H1 (cell line): ENCODE data around the gene PRMT1. TPM values are rescaled to one million over a fixed set of nuclear protein-coding genes. Genes with fewer than 3 reads are reported as not detected.

ENCODE experiments used
- CTCF ChIA-PET: fragments of 300-600 bp; sonication (Branson Sonifier 250); formaldehyde crosslinking; loops from one replicate; lab custom pipeline; 2021; ENCODE audit not compliant: partially characterized antibody; lab: Charles Lee
- POLR2A ChIA-PET: fragments of 300-600 bp; sonication (Branson Sonifier 250); formaldehyde crosslinking; loops from one replicate; lab custom pipeline; 2021; ENCODE audit warnings: inconsistent platforms; ENCODE audit not compliant: partially characterized antibody; lab: Charles Lee
- DNase-seq, 2 experiments: peaks; one replicate each; pipeline versions ENCODE4 v3.0.0 to v3.0.0-alpha.2; 2010 to 2022; ENCODE audit warnings: low spot score in 2 of 2, low read depth in 1 of 2, mixed read lengths in 1 of 2
- FAIRE-seq: peaks from 2 replicates; lab custom pipeline; 2011; peaks lifted over from hg19 to GRCh38; lab: Jason Lieb, UNC
- H2AFZ ChIP-seq: 2 replicates; pipeline ENCODE4 v1.8.1; 2012; ENCODE audit warnings: low read length, inconsistent platforms
- H2AK5ac ChIP-seq: 2 replicates; pipeline ENCODE4 v1.6.1; 2013; ENCODE audit warnings: low read depth, low read length
- H2BK120ac ChIP-seq: replicated peaks from 2 replicates; pipeline ENCODE3; 2013; ENCODE audit warnings: low read depth, low read length, inconsistent platforms
- H2BK12ac ChIP-seq: 2 replicates; pipeline ENCODE4 v1.6.1; 2013; ENCODE audit warnings: low read depth, low read length
- H2BK15ac ChIP-seq: 2 replicates; pipeline ENCODE4 v1.6.1; 2013; ENCODE audit warnings: low read length
- H2BK20ac ChIP-seq: 2 replicates; pipeline ENCODE4 v1.6.1; 2013; ENCODE audit warnings: low read length
- H2BK5ac ChIP-seq: 2 replicates; pipeline ENCODE4 v1.6.1; 2013; ENCODE audit warnings: low read depth, low read length
- H3K14ac ChIP-seq: 2 replicates; pipeline ENCODE4 v1.6.1; 2013; ENCODE audit warnings: inconsistent platforms; ENCODE audit not compliant: insufficient read length
- H3K18ac ChIP-seq: 2 replicates; pipeline ENCODE4 v1.6.1; 2013; ENCODE audit warnings: low read length; ENCODE audit errors: extremely low read depth
- H3K23ac ChIP-seq: 2 replicates; pipeline ENCODE4 v1.6.1; 2013; ENCODE audit warnings: inconsistent platforms; ENCODE audit not compliant: insufficient read length
- H3K23me2 ChIP-seq: 2 replicates; pipeline ENCODE4 v1.6.1; 2013; ENCODE audit warnings: low read depth, low read length
- H3K27ac ChIP-seq: 2 replicates; pipeline ENCODE4 v1.6.1; 2011; ENCODE audit warnings: low read depth, low read length, inconsistent platforms
- H3K27me3 ChIP-seq, 4 experiments: replicated peaks in 1 of 4; 1 replicate in 1 of 4; 2 replicates in 3 of 4; pipeline versions ENCODE4 v1.6.1 to v1.8.1; 2011 to 2013; ENCODE audit warnings: low read length in 3 of 4, mild to moderate bottlenecking in 3 of 4, inconsistent platforms in 2 of 4, mixed read lengths in 2 of 4, moderate library complexity in 1 of 4; ENCODE audit not compliant: control insufficient read depth in 3 of 4, insufficient read depth in 3 of 4; ENCODE audit errors: extremely low read depth in 1 of 4
- H3K36me3 ChIP-seq, 4 experiments: 2 replicates each; pipeline versions ENCODE4 v1.6.1 to v1.8.1; 2011 to 2013; ENCODE audit warnings: mild to moderate bottlenecking in 4 of 4, low read length in 3 of 4, moderate library complexity in 2 of 4, control low read depth in 1 of 4, inconsistent platforms in 1 of 4; ENCODE audit not compliant: insufficient read depth in 4 of 4, control insufficient read depth in 2 of 4
- H3K4ac ChIP-seq: replicated peaks from 2 replicates; pipeline ENCODE3; 2013; ENCODE audit warnings: low read length, low read depth, mixed read lengths, inconsistent platforms; ENCODE audit not compliant: insufficient read length
- H3K4me1 ChIP-seq, 4 experiments: replicated peaks in 1 of 4; 1 replicate in 1 of 4; 2 replicates in 3 of 4; pipeline versions ENCODE4 v1.6.1 to v1.8.1; 2011 to 2013; ENCODE audit warnings: low read length in 3 of 4, inconsistent platforms in 2 of 4, mixed read lengths in 1 of 4; ENCODE audit not compliant: insufficient read depth in 4 of 4, control insufficient read depth in 3 of 4
- H3K4me2 ChIP-seq, 2 experiments: 2 replicates each; pipeline versions ENCODE4 v1.6.1 to v1.8.1; 2011 to 2013; ENCODE audit warnings: low read depth in 2 of 2, low read length in 2 of 2, control low read depth in 1 of 2, inconsistent platforms in 1 of 2, mild to moderate bottlenecking in 1 of 2; ENCODE audit not compliant: insufficient read depth in 1 of 2
- H3K4me3 ChIP-seq, 4 experiments: fragments of 200-600, 300-600 bp in 1 of 4; sonication (generic), shearing (Covaris generic), sonication (Bioruptor Twin) in 1 of 4; 2 replicates each; pipeline versions ENCODE4 v1.5.1 to v1.8.1; 2011 to 2016; ENCODE audit warnings: low read length in 4 of 4, low read depth in 3 of 4, control low read depth in 2 of 4, inconsistent platforms in 2 of 4, mild to moderate bottlenecking in 2 of 4, mixed read lengths in 1 of 4, moderate library complexity in 1 of 4; ENCODE audit not compliant: insufficient read depth in 2 of 4; ENCODE audit errors: extremely low read depth in 1 of 4
- H3K56ac ChIP-seq: replicated peaks from 2 replicates; pipeline ENCODE3; 2013; ENCODE audit warnings: low read depth, mild to moderate bottlenecking, mixed read lengths, low read length, inconsistent platforms; ENCODE audit not compliant: insufficient read length
- H3K79me1 ChIP-seq: 2 replicates; pipeline ENCODE4 v1.6.1; 2013; ENCODE audit warnings: low read depth, low read length, control low read depth
- H3K79me2 ChIP-seq, 2 experiments: 2 replicates each; pipeline versions ENCODE4 v1.6.1 to v1.8.1; 2012 to 2013; ENCODE audit warnings: low read length in 2 of 2, mild to moderate bottlenecking in 2 of 2, inconsistent platforms in 1 of 2; ENCODE audit not compliant: insufficient read depth in 2 of 2, control insufficient read depth in 1 of 2
- H3K9ac ChIP-seq, 4 experiments: replicated peaks in 1 of 4; 1 replicate in 1 of 4; 2 replicates in 3 of 4; pipeline versions ENCODE4 v1.6.1 to v1.8.1; 2011 to 2013; ENCODE audit warnings: low read depth in 3 of 4, low read length in 3 of 4, control low read depth in 2 of 4, mild to moderate bottlenecking in 2 of 4, moderate library complexity in 2 of 4, inconsistent platforms in 1 of 4; ENCODE audit errors: extremely low read depth in 1 of 4
- H3K9me3 ChIP-seq, 2 experiments: 2 replicates each; pipeline versions ENCODE4 v1.6.1 to v1.8.1; 2012 to 2013; ENCODE audit warnings: mild to moderate bottlenecking in 2 of 2, moderate library complexity in 2 of 2, control low read depth in 1 of 2, inconsistent platforms in 1 of 2, low read depth in 1 of 2, low read length in 1 of 2, mixed read lengths in 1 of 2; ENCODE audit not compliant: insufficient read depth in 2 of 2
- H4K20me1 ChIP-seq, 2 experiments: replicated peaks in 1 of 2; 2 replicates each; pipeline versions ENCODE3 to v1.8.1; 2011 to 2013; ENCODE audit warnings: inconsistent platforms in 2 of 2, low read length in 2 of 2, mild to moderate bottlenecking in 1 of 2; ENCODE audit not compliant: insufficient read depth in 2 of 2, control insufficient read depth in 1 of 2
- H4K5ac ChIP-seq: 2 replicates; pipeline ENCODE4 v1.6.1; 2013; ENCODE audit warnings: low read length, low read depth, mixed read lengths, inconsistent platforms; ENCODE audit not compliant: insufficient read length
- H4K8ac ChIP-seq: 2 replicates; pipeline ENCODE4 v1.8.0; 2013; ENCODE audit warnings: mild to moderate bottlenecking, moderate library complexity, low read length, inconsistent platforms; ENCODE audit not compliant: insufficient read depth; ENCODE audit errors: extremely low read depth
- H4K91ac ChIP-seq: replicated peaks from 2 replicates; pipeline ENCODE3; 2013; ENCODE audit warnings: low read length, mixed read lengths, inconsistent platforms; ENCODE audit not compliant: insufficient read length
- JUND ChIP-seq: IDR thresholded peaks from 2 replicates; pipeline ENCODE4 v1.6.1; 2011; ENCODE audit warnings: mild to moderate bottlenecking, improper control_type of control experiment, low read length
- POLR2A ChIP-seq, 2 experiments: IDR thresholded peaks; 1 replicate in 1 of 2; 2 replicates in 1 of 2; pipeline ENCODE4 v1.6.1; 2011; ENCODE audit warnings: low read depth in 2 of 2, low read length in 2 of 2, mild to moderate bottlenecking in 2 of 2; ENCODE audit errors: control extremely low read depth in 1 of 2
- POLR2AphosphoS5 ChIP-seq: IDR thresholded peaks from 2 replicates; pipeline ENCODE4 v1.6.1; 2011; ENCODE audit warnings: low read depth, low read length
- RAD21 ChIP-seq, 2 experiments: IDR thresholded peaks in 1 of 2; conservative IDR thresholded peaks in 1 of 2; 2 replicates each; pipeline ENCODE4 v1.6.1; 2011; ENCODE audit warnings: low read depth in 2 of 2, low read length in 2 of 2, improper control_type of control experiment in 1 of 2, inconsistent platforms in 1 of 2, mild to moderate bottlenecking in 1 of 2, moderate library complexity in 1 of 2
- RFX5 ChIP-seq: IDR thresholded peaks from 2 replicates; pipeline ENCODE4 v1.6.1; 2011; ENCODE audit warnings: low read depth, low read length, improper control_type of control experiment, borderline replicate concordance
- WGBS, 2 experiments: shearing (Covaris generic) in 1 of 2; methylation state at CpG; one replicate each; pipeline versions ENCODE4 v1.1.6 to v1.1.7; 2013 to 2015; ENCODE audit warnings: low lambda C conversion rate in 2 of 2, mixed read lengths in 2 of 2, inconsistent platforms in 1 of 2, low coverage in 1 of 2, missing lambda C conversion rate in 1 of 2; ENCODE audit not compliant: insufficient replicate concordance in 2 of 2, insufficient coverage in 1 of 2, insufficient read length in 1 of 2; ENCODE audit errors: extremely low coverage in 1 of 2, missing lambda C conversion rate in 1 of 2; 5-methylcytosine and 5-hydroxymethylcytosine counted together
- polyA plus RNA-seq, 7 experiments: library from polyadenylated mRNA; depleted of rRNA in 3 of 7; stranded (reverse) in 5 of 7; unstranded in 2 of 7; fragments of >200 nt in 5 of 7; fragments of 200-250 nt in 2 of 7; gene quantifications; 1 replicate in 5 of 7; 2 replicates in 1 of 7; 4 replicates in 1 of 7; pipeline versions ENCODE4 v1.2.1 to v1.2.3, GENCODE V29; 2011 to 2013; ENCODE audit warnings: missing spikeins in 2 of 7, mixed read lengths in 2 of 7
- total RNA-seq: library from RNA; stranded (reverse); fragmentation: NEBNext Ultra II Directional; extraction: Animal tissue kit (Norgen Biotek cat#: 25700); gene quantifications from 2 replicates; pipeline ENCODE4 v1.2.1, GENCODE V29; 2021
- TF ChIP-seq, protein P1 (sequence below), 3 experiments: IDR thresholded peaks; 1 replicate in 2 of 3; 2 replicates in 1 of 3; pipeline versions ENCODE4 v1.5.1 to v1.6.1; 2011; ENCODE audit warnings: low read length in 3 of 3, mild to moderate bottlenecking in 3 of 3, inconsistent platforms in 2 of 3, low read depth in 1 of 3, moderate library complexity in 1 of 3; ENCODE audit not compliant: insufficient read depth in 1 of 3; ENCODE audit errors: control extremely low read depth in 1 of 3
- TF ChIP-seq, protein P2 (sequence below): IDR thresholded peaks from 2 replicates; pipeline ENCODE4 v1.6.1; 2012; ENCODE audit warnings: inconsistent platforms

The PRMT1 gene
- total and polyA plus RNA-seq, 2 of the 8 experiments (the other 6 are each of a cell fraction or from before 2014, with no cell fraction given), result 561 to 1,215 TPM

DNA sequence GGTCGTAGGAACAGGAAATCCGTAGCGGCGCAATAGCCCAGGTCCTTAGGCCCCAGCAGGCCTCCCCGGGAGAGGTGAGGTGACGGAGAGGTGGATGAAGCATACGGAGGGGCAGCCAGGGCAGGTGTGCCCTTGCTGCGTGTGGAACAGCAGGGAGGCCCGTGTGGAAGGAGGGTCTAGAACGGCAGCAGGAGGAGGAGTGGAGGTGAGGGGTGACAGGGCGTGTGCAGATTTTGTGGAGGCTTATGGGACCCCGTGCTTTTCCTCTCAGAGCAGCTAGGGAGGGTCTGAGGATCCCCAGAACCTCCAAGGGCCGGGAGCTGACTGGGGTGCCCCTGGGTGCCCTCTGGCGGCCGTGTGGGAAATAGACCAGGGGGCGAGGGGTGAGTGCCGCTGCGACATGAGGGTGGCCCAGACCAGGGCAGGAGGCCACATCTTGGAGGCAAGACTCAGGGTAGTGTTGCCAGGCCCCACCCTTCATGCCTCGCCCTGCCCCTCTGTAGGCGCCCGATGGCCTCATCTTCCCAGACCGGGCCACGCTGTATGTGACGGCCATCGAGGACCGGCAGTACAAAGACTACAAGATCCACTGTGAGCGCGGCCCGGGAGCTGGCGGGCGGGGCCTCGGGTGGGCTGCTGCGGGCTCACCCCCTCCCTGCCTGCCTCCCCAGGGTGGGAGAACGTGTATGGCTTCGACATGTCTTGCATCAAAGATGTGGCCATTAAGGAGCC is 7.3 kb downstream of the PRMT1 start:
- H4K8ac ChIP-seq, result no peak overlapping the region; the same call in none of the 2 replicates
- H4K20me1 ChIP-seq, result peaks cover 30 to 55% of the 10 kb centered on the region in 2 experiments
- no peak overlapping the region for H3K4me2 ChIP-seq
- H2BK120ac ChIP-seq, result no peak overlapping the region
- 86% methylated on average over 28 of the region's 35 CpGs; no CpG with 5 or more reads in 1 of the 2 experiments for WGBS, 2 experiments
- no peak overlapping the region for H2BK15ac ChIP-seq
- peaks cover 14% of the 10 kb centered on the region for H3K79me1 ChIP-seq
- no peak overlapping the region for H4K91ac ChIP-seq
- H3K4me3 ChIP-seq, result no peak overlapping the region
- no peak overlapping the region for H3K23ac ChIP-seq
- DNase-seq (peak in 1 of 2 experiments; percentile 84), FAIRE-seq (no peak)
- no peak overlapping the region for H3K18ac ChIP-seq
- no peak overlapping the region for H2AFZ ChIP-seq
- H3K23me2 ChIP-seq, result no peaks in the 10 kb centered on the region; the same call in 1 of the 2 replicates
- H3K27me3 ChIP-seq, result no peaks in the 10 kb centered on the region
- POLR2A ChIA-PET, result interaction anchor here (0.6 to 12.2 kb wide), 23 partner anchors 6 to 345 kb away, joined by 3 to 168 read pairs (median 4); partner anchors contain the start of genes AP2A1, NOSIP, PRMT1 and PRRG2
- H3K9me3 ChIP-seq, result no peaks in the 10 kb centered on the region
- H3K4me1 ChIP-seq, result peaks cover 2 to 22% (median 16%) of the 10 kb centered on the region in 4 experiments
- H3K4ac ChIP-seq, result no peak overlapping the region
- no peak overlapping the region for H2BK12ac ChIP-seq
- CTCF ChIA-PET, result interaction anchor here (0.6 to 2.8 kb wide), 24 partner anchors 10 to 226 kb away, joined by 3 to 13 read pairs (median 3); partner anchors contain the start of gene SCAF1
- H3K14ac ChIP-seq, result no peak overlapping the region
- no peak overlapping the region; a peak in 1 of 7 replicates for H3K9ac ChIP-seq
- 0 out of 2 replicates have a peak overlapping the region, but pooled peaks have one; percentile 12 for H2BK5ac ChIP-seq
- no peak overlapping the region for H3K27ac ChIP-seq
- H3K36me3 ChIP-seq, result peaks cover 26 to 59% (median 42%) of the 10 kb centered on the region in 4 experiments
- H2BK20ac ChIP-seq, result no peak overlapping the region
- H3K79me2 ChIP-seq, result peaks cover 5 to 33% of the 10 kb centered on the region in 2 experiments
- no peak overlapping the region for H2AK5ac ChIP-seq
- H4K5ac ChIP-seq, result no peak overlapping the region
- no peak overlapping the region for H3K56ac ChIP-seq
- TF ChIP-seq, protein P1, sequence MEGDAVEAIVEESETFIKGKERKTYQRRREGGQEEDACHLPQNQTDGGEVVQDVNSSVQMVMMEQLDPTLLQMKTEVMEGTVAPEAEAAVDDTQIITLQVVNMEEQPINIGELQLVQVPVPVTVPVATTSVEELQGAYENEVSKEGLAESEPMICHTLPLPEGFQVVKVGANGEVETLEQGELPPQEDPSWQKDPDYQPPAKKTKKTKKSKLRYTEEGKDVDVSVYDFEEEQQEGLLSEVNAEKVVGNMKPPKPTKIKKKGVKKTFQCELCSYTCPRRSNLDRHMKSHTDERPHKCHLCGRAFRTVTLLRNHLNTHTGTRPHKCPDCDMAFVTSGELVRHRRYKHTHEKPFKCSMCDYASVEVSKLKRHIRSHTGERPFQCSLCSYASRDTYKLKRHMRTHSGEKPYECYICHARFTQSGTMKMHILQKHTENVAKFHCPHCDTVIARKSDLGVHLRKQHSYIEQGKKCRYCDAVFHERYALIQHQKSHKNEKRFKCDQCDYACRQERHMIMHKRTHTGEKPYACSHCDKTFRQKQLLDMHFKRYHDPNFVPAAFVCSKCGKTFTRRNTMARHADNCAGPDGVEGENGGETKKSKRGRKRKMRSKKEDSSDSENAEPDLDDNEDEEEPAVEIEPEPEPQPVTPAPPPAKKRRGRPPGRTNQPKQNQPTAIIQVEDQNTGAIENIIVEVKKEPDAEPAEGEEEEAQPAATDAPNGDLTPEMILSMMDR (IDR thresholded peaks at IDR 0.05; ENCODE audit: control extremely low read depth in 1 of 3, insufficient read depth in 1 of 3, low read depth in 1 of 3, low read length in 3 of 3), result peak; percentile 66 to 69 (median 68)
- TF ChIP-seq JUND (no peak), RFX5 (no peak), POLR2AphosphoS5 (peak; percentile 32; the same call in 1 of the 2 replicates), RAD21 (IDR thresholded peaks at IDR 0.05 in 1 of 2, conservative IDR thresholded peaks at IDR 0.05 in 1 of 2; ENCODE audit: low read depth in 2 of 2, low read length in 2 of 2) (peak in 1 of 2 experiments; percentile 41; a peak in 2 of 4 replicates), POLR2A (IDR thresholded peaks at IDR 0.05; ENCODE audit: control extremely low read depth in 1 of 2, low read depth in 2 of 2, low read length in 2 of 2) (peak in 1 of 2 experiments; percentile 68; a peak in 2 of 3 replicates)
- TF ChIP-seq, protein P2, sequence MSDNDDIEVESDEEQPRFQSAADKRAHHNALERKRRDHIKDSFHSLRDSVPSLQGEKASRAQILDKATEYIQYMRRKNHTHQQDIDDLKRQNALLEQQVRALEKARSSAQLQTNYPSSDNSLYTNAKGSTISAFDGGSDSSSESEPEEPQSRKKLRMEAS, result 0 out of 2 replicates have a peak, but pooled peaks have one; percentile 19
